Activated CD4-positive, alpha-beta T cell treated with anti-CD3 and anti-CD28 coated beads for 1 hour (primary cell): ENCODE results near the gene ANKLE1.
"Not testable (repeated sequence)": the region's sequence is repeated elsewhere in the genome, so short reads cannot be mapped to it uniquely, and the experiment has no call there.

Experiments
- DNase-seq: peaks from one replicate; pipeline ENCODE4 v3.0.0-alpha.2; 2020

ANKLE1 gene

GRCh38 chr19:17248011-17248776 lies 33.5 kb upstream of the ANKLE1 start:
- no peak for DNase-seq

DNA sequence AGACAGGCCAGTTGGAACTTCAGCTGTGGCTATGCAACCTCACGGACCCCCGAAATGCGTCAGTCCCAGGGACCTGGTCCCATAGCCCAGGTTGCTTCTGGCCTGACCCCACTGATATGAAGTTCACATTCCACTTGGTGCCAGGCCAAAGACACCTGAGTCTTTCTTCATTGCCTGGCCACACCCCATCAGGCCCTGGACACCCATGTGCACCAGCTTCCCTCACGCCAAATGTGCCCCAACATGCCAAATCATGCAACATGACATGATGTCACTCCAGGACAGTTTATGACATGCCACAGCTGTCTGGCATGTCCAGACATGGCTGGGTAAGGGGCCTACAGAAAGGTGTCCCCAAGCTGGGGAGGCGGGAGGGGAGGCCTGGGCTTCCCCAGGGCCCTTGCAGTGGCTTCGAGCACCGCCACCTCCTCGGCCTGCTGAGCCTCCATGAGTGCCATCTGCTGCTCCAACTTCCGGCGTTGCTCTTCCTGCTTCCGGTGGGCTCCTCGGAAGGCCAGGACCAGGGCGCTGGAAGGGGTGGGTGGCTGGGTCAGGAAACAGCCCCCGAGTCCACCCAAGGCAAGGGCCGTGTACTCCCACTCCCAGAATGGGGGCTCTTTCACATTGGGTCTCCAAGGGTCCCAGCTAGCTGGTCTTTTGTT lies 31.7 kb upstream of the ANKLE1 start:
- no peak for DNase-seq

DNA sequence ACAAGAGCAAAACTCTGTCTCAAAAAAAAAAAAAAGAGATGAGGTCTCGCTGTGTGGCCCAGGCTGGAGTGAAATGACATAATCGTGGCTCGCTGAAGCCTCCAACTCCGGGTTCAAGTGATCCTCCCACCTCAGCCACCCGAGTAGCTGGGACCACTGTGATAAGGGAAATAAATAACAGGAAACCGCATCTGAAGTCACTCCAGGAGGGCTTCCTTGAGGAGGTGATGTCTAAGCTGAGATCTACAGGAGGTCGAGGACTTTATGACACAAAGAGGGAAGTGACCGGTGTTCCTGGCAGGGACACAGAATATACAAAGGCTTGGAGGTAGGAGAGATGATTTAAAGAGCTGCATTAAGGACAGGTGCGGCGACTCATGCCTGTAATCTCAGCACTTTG lies 27.1 kb upstream of the ANKLE1 start:
- no peak for DNase-seq

GRCh38 chr19:17255150-17255621 lies 26.5 kb upstream of the ANKLE1 start:
- DNase-seq = no peak

DNA sequence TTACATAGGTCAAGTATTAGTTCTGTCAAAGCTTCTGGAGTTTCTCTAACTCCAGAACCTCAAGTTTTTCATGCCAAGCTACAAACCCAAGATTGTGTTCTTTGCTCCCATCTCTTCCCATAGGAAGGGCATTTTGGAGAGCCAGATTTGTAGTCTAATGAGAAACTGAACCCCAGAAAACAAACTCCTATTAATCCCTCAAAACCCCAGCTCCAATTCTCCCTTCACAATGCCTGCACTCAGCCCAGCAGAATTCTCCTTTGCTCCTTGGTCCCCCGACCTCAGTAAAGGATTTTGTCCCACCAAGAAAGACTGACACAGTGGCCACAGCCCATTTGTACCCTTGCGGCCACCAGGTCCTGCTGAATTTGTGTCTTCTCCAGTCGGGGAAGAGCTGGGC lies 25.6 kb upstream of the ANKLE1 start:
- no peak for DNase-seq

DNA sequence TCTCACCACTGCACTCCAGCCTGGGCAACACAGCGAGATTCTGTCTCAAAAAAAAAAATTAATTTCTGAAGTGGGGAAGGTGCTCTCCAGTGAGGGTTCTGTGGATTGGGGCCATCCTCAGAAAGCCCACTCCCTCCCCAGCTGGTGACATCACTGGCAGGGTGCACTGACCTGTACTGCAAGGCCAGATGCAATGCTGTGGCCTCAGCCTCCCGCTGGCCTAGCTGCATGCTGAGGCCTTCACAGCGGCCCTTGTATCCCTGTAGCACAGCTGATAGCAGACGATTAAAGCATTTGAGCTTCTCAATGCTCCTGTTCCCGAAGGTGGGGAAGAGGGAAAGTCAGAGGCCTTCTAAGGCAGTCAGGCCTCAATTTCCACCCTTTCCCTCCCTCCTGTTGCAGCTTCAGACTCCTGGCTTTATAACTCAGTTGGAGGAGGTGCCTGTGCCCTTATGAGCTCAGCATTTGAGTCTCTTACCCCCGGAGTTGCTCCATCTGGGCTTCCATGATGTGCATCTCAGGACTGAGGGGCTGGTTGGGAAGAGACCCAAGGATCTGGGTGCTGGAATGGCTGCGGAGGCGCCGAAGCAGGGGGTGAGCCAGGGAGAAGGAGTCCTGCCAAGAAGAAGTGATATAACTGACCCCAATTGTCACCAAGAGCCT lies 22.5 kb upstream of the ANKLE1 start:
- DNase-seq = no peak

DNA sequence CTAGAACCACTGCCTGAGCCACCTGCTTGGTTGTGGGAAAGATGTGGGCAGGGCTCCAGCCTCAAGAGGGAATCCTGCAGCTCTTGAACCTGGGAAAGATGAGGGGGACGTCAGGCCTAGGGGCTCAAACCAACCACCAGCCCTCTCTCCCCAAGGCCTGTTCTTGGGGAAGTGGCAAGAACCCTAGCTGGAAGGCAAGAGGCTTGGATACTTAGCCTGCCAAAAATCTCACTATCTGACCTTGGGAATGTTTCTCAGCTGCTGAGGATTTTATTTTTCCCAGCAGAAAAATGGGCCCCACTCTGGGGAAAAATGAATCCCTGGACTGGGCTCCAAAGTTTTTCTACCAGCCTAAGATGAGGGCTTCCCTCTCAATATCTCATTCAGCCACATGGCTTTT lies 21.8 kb upstream of the ANKLE1 start:
- no peak for DNase-seq

GRCh38 chr19:17260842-17261325 lies 20.8 kb upstream of the ANKLE1 start:
- peak; percentile 84 for DNase-seq

GRCh38 chr19:17262557-17262956 lies 19.1 kb upstream of the ANKLE1 start:
- no peak for DNase-seq

GRCh38 chr19:17263712-17264640 lies 17.7 kb upstream of the ANKLE1 start:
- DNase-seq = no peak

DNA sequence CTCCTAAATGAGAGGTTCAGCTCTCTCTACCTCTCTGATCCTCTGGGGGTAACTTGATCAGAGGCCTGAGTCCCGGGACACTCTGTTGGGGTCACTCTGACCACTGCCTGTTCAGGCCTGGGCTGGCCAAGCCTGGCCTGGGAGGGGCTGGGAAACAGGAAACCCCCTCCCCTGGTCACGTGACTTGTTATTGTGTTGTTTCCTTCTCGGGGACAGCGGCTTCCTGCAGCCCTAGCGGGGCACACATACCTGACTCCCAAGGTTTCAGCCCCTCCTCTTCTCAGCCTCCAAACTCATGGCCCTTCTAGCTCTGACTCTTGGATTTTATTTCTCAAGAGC lies 17.1 kb upstream of the ANKLE1 start, which contains the start of gene USHBP1:
Gene USHBP1, minus strand, starts transcription at position 105 of the 339 bp plus-strand sequence. CDS start 446 bp downstream, outside the sequence.
- no peak for DNase-seq

- no peak for DNase-seq
These were observed 15.7 kb upstream of the ANKLE1 start for GRCh38 chr19:17266026-17266425.

GRCh38 chr19:17266589-17266974 lies 15.1 kb upstream of the ANKLE1 start:
- DNase-seq = no peak

GRCh38 chr19:17266975-17267788 lies 14.5 kb upstream of the ANKLE1 start, which contains the start of gene BABAM1:
TSS of gene BABAM1 (plus strand) at chr19:17267443. CDS start at chr19:17268807, 1,364 bp downstream.
- peak; percentile 88 for DNase-seq

- DNase-seq = no peak
These were observed 12.9 kb upstream of the ANKLE1 start for GRCh38 chr19:17268754-17269153.

DNA sequence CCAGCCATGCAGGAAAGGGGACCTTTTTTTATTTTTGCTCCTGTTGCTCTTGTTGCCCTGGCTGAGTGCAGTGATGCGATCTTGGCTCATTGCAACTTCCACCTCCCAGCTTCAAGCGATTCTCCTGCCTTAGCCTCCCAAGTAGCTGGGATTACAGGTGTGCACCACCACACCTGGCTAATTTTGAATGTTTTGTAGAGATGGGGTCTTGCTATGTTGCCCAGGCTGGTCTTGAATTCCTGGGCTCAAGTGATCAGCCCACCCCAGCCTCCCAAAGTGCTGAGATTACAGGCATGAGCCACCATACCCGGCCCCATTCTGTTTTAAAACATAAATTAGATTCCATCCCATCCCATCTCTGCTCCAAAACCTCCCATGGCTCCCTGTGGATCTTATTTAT lies 6.8 kb upstream of the ANKLE1 start:
- not testable (repeated sequence) for DNase-seq

- no peak for DNase-seq
These were observed 6.1 kb upstream of the ANKLE1 start for GRCh38 chr19:17275441-17276175.

GRCh38 chr19:17279436-17279835 lies 2.3 kb upstream of the ANKLE1 start:
- no peak for DNase-seq

GRCh38 chr19:17282488-17283125 lies 906 bp downstream of the ANKLE1 start:
- peak; percentile 70 for DNase-seq

GRCh38 chr19:17283504-17283996 lies 1.8 kb downstream of the ANKLE1 start:
- DNase-seq = no peak
